Eye (tissue), 1 donor: Measurements from ENCODE around the gene MARVELD3.
"Not testable (repeated sequence)": the region's sequence is repeated elsewhere in the genome, so short reads cannot be mapped to it uniquely, and the experiment has no call there.

Source experiments
- DNase-seq: peaks from one replicate; pipeline ENCODE4 v3.0.0-alpha.2; 2015

The MARVELD3 gene

GRCh38 chr16:71672803-71673581 lies 47.0 kb downstream of the MARVELD3 start:
- no peak for DNase-seq

DNA sequence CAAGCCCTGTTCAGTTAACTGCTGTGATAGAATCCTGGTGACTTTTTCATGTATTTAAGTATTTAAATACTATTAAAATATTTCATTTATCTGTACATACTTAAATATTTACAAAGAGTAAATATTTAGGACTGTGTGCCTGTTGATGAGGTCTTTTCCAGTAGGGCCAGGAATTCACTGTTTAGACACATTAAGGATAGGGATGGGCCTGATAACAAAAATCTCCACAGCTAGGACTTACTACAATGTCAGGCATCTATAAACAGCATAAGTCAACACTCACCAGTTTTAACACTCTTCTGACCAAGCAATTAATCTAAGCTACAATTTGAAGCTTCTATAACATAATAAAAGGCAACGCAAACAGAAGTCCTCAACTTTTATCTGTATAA lies 47.6 kb downstream of the MARVELD3 start:
- no peak for DNase-seq

DNA sequence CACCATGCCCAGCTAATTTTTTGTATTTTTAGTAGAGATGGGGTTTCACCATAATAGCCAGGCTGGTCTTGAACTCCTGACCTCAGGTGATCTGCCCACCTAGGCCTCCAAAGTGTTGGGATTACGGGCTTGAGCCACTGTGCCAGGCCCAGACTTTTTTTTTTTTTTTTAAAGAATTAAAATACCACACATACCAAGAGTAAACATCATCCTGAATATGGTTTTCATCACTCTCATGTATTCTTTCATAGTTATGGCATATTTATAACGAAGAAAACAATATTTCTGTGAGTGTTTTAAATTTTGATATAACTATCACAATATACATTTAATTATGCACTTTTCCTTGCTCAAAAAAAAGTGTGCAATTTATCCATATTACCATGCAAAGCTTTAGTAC lies 48.2 kb downstream of the MARVELD3 start:
- no peak for DNase-seq

- no peak for DNase-seq
Measured at GRCh38 chr16:71675380-71675779, 49.4 kb downstream of the MARVELD3 start.

- no peak for DNase-seq
Measured at GRCh38 chr16:71676236-71676635, 50.3 kb downstream of the MARVELD3 start.

GRCh38 chr16:71681360-71681759 lies 55.4 kb downstream of the MARVELD3 start:
- DNase-seq: no peak

GRCh38 chr16:71684280-71684679 lies 58.3 kb downstream of the MARVELD3 start:
- DNase-seq: not testable (repeated sequence)
